ENCODE measurements around the gene RNF11. TPM values are rescaled to one million over a fixed set of nuclear protein-coding genes. Genes with fewer than 3 reads are reported as not detected.
"Not testable (repeated sequence)": the region's sequence is repeated elsewhere in the genome, so short reads cannot be mapped to it uniquely, and the experiment has no call there.

RNF11 gene
- total RNA-seq, 4 donors from 2014 or later = 77.6 to 86.5 (median 85.3) TPM

DNA sequence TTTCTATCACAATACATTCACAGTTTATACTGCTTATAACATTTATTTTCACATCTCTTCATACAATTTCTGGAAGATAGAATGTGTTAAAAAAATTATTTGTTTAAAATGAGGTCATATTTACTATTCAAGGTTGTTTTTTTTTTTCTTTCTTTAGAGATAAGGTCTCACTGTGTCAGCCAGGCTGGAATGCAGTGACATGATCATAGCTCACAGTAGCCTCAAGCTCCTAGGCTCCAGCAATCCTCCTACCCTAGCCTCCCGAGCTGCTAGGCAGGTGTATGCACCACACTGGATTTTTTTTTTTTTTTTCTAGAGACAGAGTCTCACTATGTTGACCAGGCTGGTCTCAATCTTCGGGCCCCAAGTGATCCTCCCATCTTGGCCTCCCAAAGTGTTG, 19.0 kb upstream of the RNF11 start:
- Histone ChIP-seq H3K9me3 (no peaks in the 10 kb centered on the region), H3K4me3 (no peak overlapping the region), H3K4me1 (no peaks in the 10 kb centered on the region), H3K27me3 (no peaks in the 10 kb centered on the region), H3K27ac (no peak overlapping the region), H3K36me3 (no peaks in the 10 kb centered on the region)
- in situ Hi-C loops (cut with MboI; ENCODE audit: low sequenced_read_pairs in 4 of 4) (no loop called here), intact Hi-C loops (cut with DNase I; ENCODE audit: low total_unique reads) (no loop called here)
- TF ChIP-seq POLR2A (IDR thresholded peaks at IDR 0.05) = no peak
- no peak for TF ChIP-seq CTCF (IDR thresholded peaks at IDR 0.05 in 4 of 5, conservative IDR thresholded peaks at IDR 0.05 in 1 of 5)
- ATAC-seq = no peak
- DNase-seq = no peak

GRCh38 chr1:51218570-51218969, 17.5 kb upstream of the RNF11 start:
- Histone ChIP-seq H3K4me3 (no peak overlapping the region), H3K27me3 (no peaks in the 10 kb centered on the region), H3K36me3 (no peaks in the 10 kb centered on the region), H3K4me1 (no peaks in the 10 kb centered on the region), H3K27ac (no peak overlapping the region), H3K9me3 (no peaks in the 10 kb centered on the region)
- intact Hi-C loops (cut with DNase I; ENCODE audit: low total_unique reads) = loop anchor here (1.0 kb wide), 1 partner anchor 78 kb away; no protein-coding TSS in a partner anchor
- in situ Hi-C loops (cut with MboI; ENCODE audit: low sequenced_read_pairs in 4 of 4) = no loop called here
- ATAC-seq (no peak), DNase-seq (no peak)
- TF ChIP-seq POLR2A (IDR thresholded peaks at IDR 0.05) = no peak
- TF ChIP-seq CTCF (IDR thresholded peaks at IDR 0.05 in 4 of 5, conservative IDR thresholded peaks at IDR 0.05 in 1 of 5) = no peak

DNA sequence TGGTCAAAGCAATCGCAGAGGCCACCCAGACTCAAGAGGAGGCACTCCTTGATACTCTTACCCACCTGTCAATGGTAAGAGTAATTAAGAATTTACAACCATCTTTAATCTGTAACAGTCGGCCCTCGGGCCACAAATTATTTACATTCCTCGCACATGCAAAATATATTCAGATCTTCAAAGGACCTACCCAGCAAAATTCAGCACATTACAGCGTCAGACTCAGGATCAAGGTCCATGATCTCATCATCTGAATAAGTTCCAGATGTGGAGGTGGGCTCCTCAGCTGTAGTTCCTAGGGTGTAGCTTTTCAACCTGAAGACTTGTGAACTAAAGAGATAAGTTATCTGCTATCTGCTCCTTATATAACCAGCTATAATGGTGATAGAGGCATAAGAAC, 17.1 kb upstream of the RNF11 start:
- in situ Hi-C loops (cut with MboI; ENCODE audit: low sequenced_read_pairs in 4 of 4) (no loop called here), intact Hi-C loops (cut with DNase I; ENCODE audit: low total_unique reads) (no loop called here)
- H3K36me3 ChIP-seq = no peaks in the 10 kb centered on the region
- ATAC-seq = no peak
- H3K4me1 ChIP-seq = no peaks in the 10 kb centered on the region
- TF ChIP-seq CTCF (IDR thresholded peaks at IDR 0.05 in 4 of 5, conservative IDR thresholded peaks at IDR 0.05 in 1 of 5) (no peak), POLR2A (IDR thresholded peaks at IDR 0.05) (no peak)
- DNase-seq = no peak
- H3K27me3 ChIP-seq = no peaks in the 10 kb centered on the region
- no peaks in the 10 kb centered on the region for H3K9me3 ChIP-seq
- no peak overlapping the region for H3K27ac ChIP-seq
- H3K4me3 ChIP-seq = no peak overlapping the region

DNA sequence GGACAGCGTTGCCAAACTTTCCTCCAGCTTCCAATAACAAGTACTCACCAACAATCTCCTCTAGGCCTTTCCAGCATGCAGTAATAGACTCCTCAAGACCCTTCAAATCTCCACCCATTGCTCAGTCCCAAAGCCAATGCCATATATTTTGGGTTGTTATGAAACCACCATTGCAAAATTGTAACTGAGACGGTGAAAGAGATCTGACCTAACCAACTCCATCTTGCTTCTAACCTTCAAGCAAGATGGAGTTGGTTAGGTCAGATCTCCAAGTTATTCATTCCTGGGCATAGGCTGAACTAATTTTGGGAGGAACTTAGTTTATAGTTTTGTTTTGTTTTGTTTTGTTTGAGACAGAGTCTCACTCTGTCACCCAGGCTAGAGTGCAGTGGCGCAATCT, 14.5 kb upstream of the RNF11 start:
- intact Hi-C loops (cut with DNase I; ENCODE audit: low total_unique reads); H3K4me1 ChIP-seq; H3K27ac ChIP-seq; H3K36me3 ChIP-seq; in situ Hi-C loops (cut with MboI; ENCODE audit: low sequenced_read_pairs in 4 of 4); ATAC-seq; DNase-seq; H3K4me3 ChIP-seq; H3K9me3 ChIP-seq; H3K27me3 ChIP-seq: not testable (repeated sequence)

- TF ChIP-seq CTCF (IDR thresholded peaks at IDR 0.05 in 4 of 5, conservative IDR thresholded peaks at IDR 0.05 in 1 of 5) (no peak), POLR2A (IDR thresholded peaks at IDR 0.05) (no peak)
- no peak for ATAC-seq
- Histone ChIP-seq H3K27me3 (no peaks in the 10 kb centered on the region), H3K9me3 (no peaks in the 10 kb centered on the region), H3K27ac (no peak overlapping the region), H3K36me3 (no peaks in the 10 kb centered on the region), H3K4me3 (no peak overlapping the region), H3K4me1 (no peaks in the 10 kb centered on the region)
- DNase-seq = no peak
- in situ Hi-C loops (cut with MboI; ENCODE audit: low sequenced_read_pairs in 4 of 4) = no loop called here
- intact Hi-C loops (cut with DNase I; ENCODE audit: low total_unique reads) = no loop called here
Measured at GRCh38 chr1:51222136-51222787, 13.8 kb upstream of the RNF11 start.

All from gastrocnemius medialis (tissue), 4 donors.